Astrocyte (in vitro differentiated cells and primary cell): Measurements from ENCODE around the gene ANKS1A.

Source experiments
- EZH2 ChIP-seq: IDR thresholded peaks from 2 replicates; pipeline ENCODE4 v1.6.1; 2012; ENCODE audit warnings: mild to moderate bottlenecking, low read length, inconsistent platforms; ENCODE audit not compliant: insufficient read depth
- TF ChIP-seq, protein P1 (sequence below): IDR thresholded peaks from 2 replicates; pipeline ENCODE4 v1.5.1; 2011; ENCODE audit warnings: low read depth, mild to moderate bottlenecking, inconsistent platforms, low read length, moderate library complexity; ENCODE audit not compliant: insufficient read depth

DNA sequence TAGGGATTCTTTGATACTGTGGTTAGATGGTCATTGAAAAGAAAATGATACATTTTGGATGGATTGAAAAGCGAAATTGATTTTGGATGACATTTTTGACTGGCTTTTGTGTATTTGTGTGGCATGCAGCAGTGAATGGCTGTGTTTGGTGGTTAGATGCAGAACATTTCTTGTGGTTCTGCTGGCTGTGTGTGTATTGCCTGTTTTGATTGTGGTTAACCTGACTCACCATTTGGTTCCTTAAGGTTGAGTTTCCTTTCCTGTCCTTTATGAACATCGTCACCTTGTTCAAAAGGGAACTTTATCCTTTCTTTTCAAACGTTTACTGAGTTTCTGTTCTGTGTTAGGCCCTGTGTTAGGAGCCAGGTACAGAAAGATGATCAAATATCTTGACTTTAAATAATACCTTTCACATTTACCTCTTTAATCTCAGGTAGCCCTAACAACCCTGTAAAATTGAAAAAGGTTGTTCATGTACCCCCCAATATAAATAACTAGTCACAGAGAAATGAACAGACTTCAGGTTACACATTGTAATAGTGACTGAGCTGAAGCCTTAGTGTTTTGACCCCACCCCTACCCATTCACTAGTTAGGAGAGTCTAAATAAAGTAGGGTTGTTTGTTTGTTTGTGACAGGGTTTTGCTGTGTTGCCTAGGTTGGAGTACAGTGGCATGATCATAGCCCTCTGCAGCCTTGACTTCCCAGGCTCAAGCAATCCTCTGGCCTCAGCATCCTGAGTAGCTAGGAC, 23.8 kb downstream of the ANKS1A start:
- no peak for TF ChIP-seq EZH2
- TF ChIP-seq, protein P1, sequence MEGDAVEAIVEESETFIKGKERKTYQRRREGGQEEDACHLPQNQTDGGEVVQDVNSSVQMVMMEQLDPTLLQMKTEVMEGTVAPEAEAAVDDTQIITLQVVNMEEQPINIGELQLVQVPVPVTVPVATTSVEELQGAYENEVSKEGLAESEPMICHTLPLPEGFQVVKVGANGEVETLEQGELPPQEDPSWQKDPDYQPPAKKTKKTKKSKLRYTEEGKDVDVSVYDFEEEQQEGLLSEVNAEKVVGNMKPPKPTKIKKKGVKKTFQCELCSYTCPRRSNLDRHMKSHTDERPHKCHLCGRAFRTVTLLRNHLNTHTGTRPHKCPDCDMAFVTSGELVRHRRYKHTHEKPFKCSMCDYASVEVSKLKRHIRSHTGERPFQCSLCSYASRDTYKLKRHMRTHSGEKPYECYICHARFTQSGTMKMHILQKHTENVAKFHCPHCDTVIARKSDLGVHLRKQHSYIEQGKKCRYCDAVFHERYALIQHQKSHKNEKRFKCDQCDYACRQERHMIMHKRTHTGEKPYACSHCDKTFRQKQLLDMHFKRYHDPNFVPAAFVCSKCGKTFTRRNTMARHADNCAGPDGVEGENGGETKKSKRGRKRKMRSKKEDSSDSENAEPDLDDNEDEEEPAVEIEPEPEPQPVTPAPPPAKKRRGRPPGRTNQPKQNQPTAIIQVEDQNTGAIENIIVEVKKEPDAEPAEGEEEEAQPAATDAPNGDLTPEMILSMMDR = no peak
